GM12878 (cell line): Measurements from ENCODE around the gene SPCS2. TPM values are rescaled to one million over a fixed set of nuclear protein-coding genes. Genes with fewer than 3 reads are reported as not detected.

Source experiments
- ATAC-seq: fragments of 200-7000 bp; cut with Tn5 transposase; 3 replicates; pipeline ENCODE4 v1.9.1; 2020; ENCODE audit warnings: mild to moderate bottlenecking, moderate library complexity
- BruUV-seq: library from RNA; stranded (reverse); fragments of 400-500 nt; replicated peaks from 2 replicates; lab custom pipeline; 2021; lab: Mats Ljungman, UMichigan
- CTCF ChIA-PET: fragments of 300-600 bp; sonication (Branson Sonifier 250); formaldehyde crosslinking; extraction: SDS; loops from one replicate; lab custom pipeline; 2021; ENCODE audit warnings: inconsistent platforms; lab: Yijun Ruan, JAX
- POLR2A ChIA-PET: fragments of 350-600 bp; formaldehyde crosslinking; extraction: SDS; loops from one replicate; lab custom pipeline; 2021; ENCODE audit warnings: inconsistent platforms; lab: Charles Lee
- RAD21 ChIA-PET: fragments of 300-600 bp; sonication (Branson Sonifier 250); formaldehyde crosslinking; loops from one replicate; lab custom pipeline; 2023; ENCODE audit warnings: antibody characterized with exemption; ENCODE audit not compliant: unreplicated experiment; lab: Charles Lee
- SMC1A ChIA-PET: fragments of 300-600 bp; sonication (Branson Sonifier 250); formaldehyde crosslinking; loops from one replicate; lab custom pipeline; 2023; ENCODE audit not compliant: unreplicated experiment, uncharacterized antibody; lab: Charles Lee
- DNase-seq: peaks from one replicate; pipeline ENCODE4 v3.0.0-alpha.2; 2011; ENCODE audit warnings: low read depth, low spot score
- FAIRE-seq: peaks from 3 replicates; lab custom pipeline; 2011; peaks lifted over from hg19 to GRCh38; lab: Jason Lieb, UNC
- H2AFZ ChIP-seq: 2 replicates; pipeline ENCODE4 v1.6.0; 2011; ENCODE audit warnings: low read depth, low read length, control low read depth; ENCODE audit not compliant: control insufficient read depth
- H3K27ac ChIP-seq: 2 replicates; pipeline ENCODE4 v1.5.1; 2011; ENCODE audit warnings: control low read depth; ENCODE audit not compliant: control insufficient read depth, insufficient read depth
- H3K27me3 ChIP-seq, 2 experiments: replicated peaks in 1 of 2; 2 replicates each; pipeline versions ENCODE4 v1.6.0 to v1.6.1; 2011; ENCODE audit warnings: low read length in 1 of 2; ENCODE audit not compliant: control insufficient read depth in 2 of 2, insufficient read depth in 2 of 2
- H3K36me3 ChIP-seq, 2 experiments: 2 replicates each; pipeline ENCODE4 v1.5.1; 2011; ENCODE audit warnings: low read length in 1 of 2; ENCODE audit not compliant: control insufficient read depth in 2 of 2, insufficient read depth in 2 of 2
- H3K4me1 ChIP-seq: 2 replicates; pipeline ENCODE4 v1.6.1; 2011; ENCODE audit warnings: mild to moderate bottlenecking, low read length, moderate library complexity, mixed read lengths; ENCODE audit not compliant: control insufficient read depth, insufficient read depth
- H3K4me2 ChIP-seq: 2 replicates; pipeline ENCODE4 v1.6.0; 2011; ENCODE audit warnings: control low read depth; ENCODE audit not compliant: control insufficient read depth, insufficient read depth
- H3K4me3 ChIP-seq: fragments of 200-600 bp; sonication (generic); 2 replicates; pipeline ENCODE4 v1.5.1; 2016
- H3K79me2 ChIP-seq: 2 replicates; pipeline ENCODE4 v1.6.0; 2011; ENCODE audit warnings: low read length; ENCODE audit not compliant: control insufficient read depth, insufficient read depth
- H3K9ac ChIP-seq: 2 replicates; pipeline ENCODE4 v1.8.0; 2011; ENCODE audit warnings: low read length, control low read depth, mixed read lengths; ENCODE audit not compliant: control insufficient read depth, insufficient read depth
- H3K9me3 ChIP-seq: replicated peaks from 3 replicates; pipeline ENCODE4 v1.5.1; 2011; ENCODE audit warnings: mild to moderate bottlenecking, low read length; ENCODE audit not compliant: control insufficient read depth, insufficient read depth
- H4K20me1 ChIP-seq: 2 replicates; pipeline ENCODE4 v1.6.0; 2011; ENCODE audit not compliant: control insufficient read depth, insufficient read depth
- BCL11A ChIP-seq: IDR thresholded peaks from 2 replicates; pipeline ENCODE4 v1.6.1; 2011; ENCODE audit warnings: low read depth, low read length
- HCFC1 ChIP-seq: fragments of 150-350 bp; IDR thresholded peaks from 2 replicates; pipeline ENCODE4 v1.6.1; 2014; ENCODE audit warnings: low read length
- MEF2A ChIP-seq: IDR thresholded peaks from 2 replicates; pipeline ENCODE4 v1.6.1; 2011; ENCODE audit warnings: low read depth, mild to moderate bottlenecking, low read length, moderate library complexity; ENCODE audit not compliant: insufficient read depth
- RCOR1 ChIP-seq: conservative IDR thresholded peaks from 2 replicates; pipeline ENCODE4 v1.6.1; 2012; ENCODE audit warnings: low read depth, low read length, improper control_type of control experiment
- SMARCA5 ChIP-seq: fragments of 450-650 bp; IDR thresholded peaks from 2 replicates; pipeline ENCODE4 v1.6.1; 2017; ENCODE audit warnings: mild to moderate bottlenecking
- WGBS: methylation state at CpG from one replicate; pipeline ENCODE4 v1.1.6; 2016; ENCODE audit warnings: low lambda C conversion rate; ENCODE audit not compliant: insufficient replicate concordance, insufficient coverage; ENCODE audit errors: missing lambda C conversion rate; 5-methylcytosine and 5-hydroxymethylcytosine counted together
- in situ Hi-C: fragments of 300-500 bp; cut with MboI; formaldehyde crosslinking; loops from 9 replicates; pipeline ENCODE4 v1.14.3; 2018; ENCODE audit warnings: mixed read lengths
- intact Hi-C: fragments of 100-400 bp; cut with micrococcal nuclease; formaldehyde crosslinking; loops from one replicate; pipeline ENCODE4 v1.14.2; 2022; ENCODE audit not compliant: unreplicated experiment
- polyA plus RNA-seq, 11 experiments: library from polyadenylated mRNA; depleted of rRNA in 4 of 11; unstranded in 6 of 11; stranded (reverse) in 5 of 11; fragments of >200 nt; fragmentation: Nextera tagmentation in 4 of 11; fragmentation: Illumina TruSeq in 1 of 11; extraction: Ambion mirVana in 4 of 11; extraction: Trizol in 1 of 11; gene quantifications; 1 replicate in 1 of 11; 2 replicates in 10 of 11; pipeline versions ENCODE4 v1.2.1 to v1.2.3, GENCODE V29; 2011 to 2016; ENCODE audit warnings: inconsistent platforms in 2 of 11, missing spikeins in 2 of 11, low read depth in 1 of 11
- total RNA-seq, 4 experiments: library from RNA; depleted of rRNA in 3 of 4; stranded (reverse); fragments of >200 nt in 3 of 4; fragmentation: Illumina TruSeq in 1 of 4; extraction: Trizol in 1 of 4; gene quantifications; 2 replicates each; pipeline versions ENCODE4 v1.2.1 to v1.2.3, GENCODE V29; 2013 to 2021
- TF ChIP-seq, protein P1 (sequence below): fragments of 150-350 bp; IDR thresholded peaks from 2 replicates; pipeline ENCODE4 v1.6.1; 2016; ENCODE audit warnings: low read depth, low read length
- TF ChIP-seq, protein P2 (sequence below): IDR thresholded peaks from 2 replicates; pipeline ENCODE4 v1.6.1; 2012; ENCODE audit warnings: low read depth, low read length, improper control_type of control experiment
- TF ChIP-seq, protein P3 (sequence below): fragments of 450-650 bp; formaldehyde crosslinking; IDR thresholded peaks from 2 replicates; pipeline ENCODE4 v1.5.0; 2022; ENCODE audit warnings: mild to moderate bottlenecking, missing genetic modification characterization

The SPCS2 gene
- total and polyA plus RNA-seq, 10 of the 15 experiments (the other 5 are each of a cell fraction or from before 2014, with no cell fraction given): 40.7 to 661 (median 192) TPM

DNA sequence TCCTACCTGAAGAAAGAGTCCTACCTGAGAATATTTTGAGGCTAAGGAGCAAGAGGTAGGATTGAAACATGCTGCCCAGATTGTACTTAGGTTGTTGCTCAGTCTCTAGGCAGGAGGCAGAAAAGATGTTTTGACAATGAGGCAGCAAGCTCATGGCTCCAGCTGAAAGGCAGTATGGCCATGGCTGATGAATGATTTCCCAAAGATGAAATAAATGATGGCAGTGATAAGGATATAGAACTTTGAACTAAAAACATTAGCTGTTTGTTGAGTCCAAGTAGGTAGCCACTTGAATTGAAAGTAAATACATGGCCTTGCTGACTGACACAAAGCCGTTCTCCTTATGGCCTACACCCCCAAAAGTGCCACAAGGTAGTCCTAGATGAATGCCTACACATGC is 32.8 kb downstream of the SPCS2 start (continued):
- TF ChIP-seq, protein P1, sequence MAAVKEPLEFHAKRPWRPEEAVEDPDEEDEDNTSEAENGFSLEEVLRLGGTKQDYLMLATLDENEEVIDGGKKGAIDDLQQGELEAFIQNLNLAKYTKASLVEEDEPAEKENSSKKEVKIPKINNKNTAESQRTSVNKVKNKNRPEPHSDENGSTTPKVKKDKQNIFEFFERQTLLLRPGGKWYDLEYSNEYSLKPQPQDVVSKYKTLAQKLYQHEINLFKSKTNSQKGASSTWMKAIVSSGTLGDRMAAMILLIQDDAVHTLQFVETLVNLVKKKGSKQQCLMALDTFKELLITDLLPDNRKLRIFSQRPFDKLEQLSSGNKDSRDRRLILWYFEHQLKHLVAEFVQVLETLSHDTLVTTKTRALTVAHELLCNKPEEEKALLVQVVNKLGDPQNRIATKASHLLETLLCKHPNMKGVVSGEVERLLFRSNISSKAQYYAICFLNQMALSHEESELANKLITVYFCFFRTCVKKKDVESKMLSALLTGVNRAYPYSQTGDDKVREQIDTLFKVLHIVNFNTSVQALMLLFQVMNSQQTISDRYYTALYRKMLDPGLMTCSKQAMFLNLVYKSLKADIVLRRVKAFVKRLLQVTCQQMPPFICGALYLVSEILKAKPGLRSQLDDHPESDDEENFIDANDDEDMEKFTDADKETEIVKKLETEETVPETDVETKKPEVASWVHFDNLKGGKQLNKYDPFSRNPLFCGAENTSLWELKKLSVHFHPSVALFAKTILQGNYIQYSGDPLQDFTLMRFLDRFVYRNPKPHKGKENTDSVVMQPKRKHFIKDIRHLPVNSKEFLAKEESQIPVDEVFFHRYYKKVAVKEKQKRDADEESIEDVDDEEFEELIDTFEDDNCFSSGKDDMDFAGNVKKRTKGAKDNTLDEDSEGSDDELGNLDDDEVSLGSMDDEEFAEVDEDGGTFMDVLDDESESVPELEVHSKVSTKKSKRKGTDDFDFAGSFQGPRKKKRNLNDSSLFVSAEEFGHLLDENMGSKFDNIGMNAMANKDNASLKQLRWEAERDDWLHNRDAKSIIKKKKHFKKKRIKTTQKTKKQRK: no peak
- TF ChIP-seq, protein P2, sequence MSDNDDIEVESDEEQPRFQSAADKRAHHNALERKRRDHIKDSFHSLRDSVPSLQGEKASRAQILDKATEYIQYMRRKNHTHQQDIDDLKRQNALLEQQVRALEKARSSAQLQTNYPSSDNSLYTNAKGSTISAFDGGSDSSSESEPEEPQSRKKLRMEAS: no peak
- TF ChIP-seq SMARCA5: no peak
- no peak for TF ChIP-seq MEF2A

DNA sequence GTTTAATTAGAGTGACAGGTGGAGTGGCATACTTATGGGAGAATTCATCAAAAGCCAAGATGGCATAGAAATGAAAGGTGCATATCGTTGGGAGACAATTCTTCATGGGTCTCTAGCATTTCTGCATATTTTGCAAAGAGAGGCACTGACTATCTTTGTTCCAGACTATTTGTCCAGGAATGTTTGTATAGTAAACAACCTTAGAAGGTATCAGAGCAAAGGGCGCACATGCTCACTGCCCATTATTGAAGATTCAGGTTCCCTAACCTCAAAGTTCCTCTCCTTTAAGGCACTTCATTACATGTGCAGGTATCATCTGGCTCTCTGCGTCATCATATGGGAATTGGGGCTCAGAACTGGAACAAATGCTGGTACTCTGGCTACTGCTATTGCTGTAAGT is 35.0 kb downstream of the SPCS2 start:
- BruUV-seq: no TSS peak
- DNase-seq (no peak), ATAC-seq (no peak), FAIRE-seq (no peak)
- no peak overlapping the region for H3K4me2 ChIP-seq
- H3K4me1 ChIP-seq: no peaks in the 10 kb centered on the region
- peaks cover 2 to 9% of the 10 kb centered on the region in 2 experiments; a peak in 2 of 4 replicates for H3K36me3 ChIP-seq
- no peak overlapping the region for H3K27ac ChIP-seq
- H3K4me3 ChIP-seq: no peak overlapping the region
- H3K9ac ChIP-seq: no peak overlapping the region
- TF ChIP-seq HCFC1: no peak
- TF ChIP-seq, protein P3, sequence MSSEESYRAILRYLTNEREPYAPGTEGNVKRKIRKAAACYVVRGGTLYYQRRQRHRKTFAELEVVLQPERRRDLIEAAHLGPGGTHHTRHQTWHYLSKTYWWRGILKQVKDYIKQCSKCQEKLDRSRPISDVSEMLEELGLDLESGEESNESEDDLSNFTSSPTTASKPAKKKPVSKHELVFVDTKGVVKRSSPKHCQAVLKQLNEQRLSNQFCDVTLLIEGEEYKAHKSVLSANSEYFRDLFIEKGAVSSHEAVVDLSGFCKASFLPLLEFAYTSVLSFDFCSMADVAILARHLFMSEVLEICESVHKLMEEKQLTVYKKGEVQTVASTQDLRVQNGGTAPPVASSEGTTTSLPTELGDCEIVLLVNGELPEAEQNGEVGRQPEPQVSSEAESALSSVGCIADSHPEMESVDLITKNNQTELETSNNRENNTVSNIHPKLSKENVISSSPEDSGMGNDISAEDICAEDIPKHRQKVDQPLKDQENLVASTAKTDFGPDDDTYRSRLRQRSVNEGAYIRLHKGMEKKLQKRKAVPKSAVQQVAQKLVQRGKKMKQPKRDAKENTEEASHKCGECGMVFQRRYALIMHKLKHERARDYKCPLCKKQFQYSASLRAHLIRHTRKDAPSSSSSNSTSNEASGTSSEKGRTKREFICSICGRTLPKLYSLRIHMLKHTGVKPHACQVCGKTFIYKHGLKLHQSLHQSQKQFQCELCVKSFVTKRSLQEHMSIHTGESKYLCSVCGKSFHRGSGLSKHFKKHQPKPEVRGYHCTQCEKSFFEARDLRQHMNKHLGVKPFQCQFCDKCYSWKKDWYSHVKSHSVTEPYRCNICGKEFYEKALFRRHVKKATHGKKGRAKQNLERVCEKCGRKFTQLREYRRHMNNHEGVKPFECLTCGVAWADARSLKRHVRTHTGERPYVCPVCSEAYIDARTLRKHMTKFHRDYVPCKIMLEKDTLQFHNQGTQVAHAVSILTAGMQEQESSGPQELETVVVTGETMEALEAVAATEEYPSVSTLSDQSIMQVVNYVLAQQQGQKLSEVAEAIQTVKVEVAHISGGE (CRISPR knock-in tag): no peak
- TF ChIP-seq BCL11A: no peak
- TF ChIP-seq RCOR1: no peak
- no peaks in the 10 kb centered on the region for H4K20me1 ChIP-seq
- 100% methylated on average over 3 of the region's 3 CpGs for WGBS
- H3K9me3 ChIP-seq: no peaks in the 10 kb centered on the region
- ChIA-PET SMC1A (no interaction called here), RAD21 (no interaction called here), POLR2A (interaction anchor here (0.5 kb wide), 1 partner anchor 17 kb away, joined by 4 read pairs; no protein-coding TSS in a partner anchor), CTCF (no interaction called here)
- intact Hi-C loops: no loop called here
- in situ Hi-C loops: no loop called here
- no peak overlapping the region for H2AFZ ChIP-seq
- H3K79me2 ChIP-seq: peaks cover 2% of the 10 kb centered on the region
- no peaks in the 10 kb centered on the region for H3K27me3 ChIP-seq
